NCI-H1105 treated with DMSO at 0.1 percent for 48 hours (cell line): Measurements from ENCODE around the gene GTF2F2.

Experiments used
- DNase-seq: peaks from one replicate; lab custom pipeline; 2025; lab: John Stamatoyannopoulos, UW

Gene GTF2F2

GRCh38 chr13:45122941-45123340 lies 2.6 kb downstream of the GTF2F2 start:
- no peak for DNase-seq

- DNase-seq = no peak
These were observed 12.2 kb downstream of the GTF2F2 start for GRCh38 chr13:45132369-45133064.

DNA sequence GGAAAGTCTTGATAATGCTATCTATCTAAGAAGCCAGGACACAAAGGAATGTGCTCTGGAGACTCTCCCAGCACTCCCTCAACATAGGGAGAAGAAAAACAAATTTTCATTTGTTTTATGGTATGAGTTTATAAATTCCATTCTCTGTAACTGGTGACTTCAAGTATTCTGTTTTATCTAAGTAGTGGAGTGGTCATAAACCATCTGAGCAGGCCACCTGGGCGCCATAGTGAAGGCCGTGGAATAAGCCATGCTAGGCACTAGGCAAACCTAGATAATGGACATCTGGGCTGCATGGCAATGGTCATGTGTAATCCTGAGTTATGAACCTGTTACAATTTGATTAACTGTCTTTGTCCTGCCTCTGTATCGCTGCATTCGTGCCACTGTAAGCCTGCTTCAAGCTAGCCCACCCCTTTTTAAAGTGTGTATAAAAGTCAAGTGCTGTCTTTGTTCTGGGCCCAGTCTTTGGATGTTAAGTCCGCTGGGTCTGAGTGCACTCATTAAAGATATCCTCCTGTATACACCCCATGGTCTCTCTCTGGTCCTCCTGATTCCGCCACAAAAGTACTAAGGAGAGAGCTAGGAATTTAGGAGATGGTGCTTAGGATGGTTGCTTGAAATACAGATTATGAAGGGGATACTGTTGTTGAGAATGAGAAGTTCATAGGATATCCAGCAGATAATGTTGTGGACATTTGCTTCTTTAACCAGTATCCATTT lies 13.2 kb downstream of the GTF2F2 start:
- no peak for DNase-seq

DNA sequence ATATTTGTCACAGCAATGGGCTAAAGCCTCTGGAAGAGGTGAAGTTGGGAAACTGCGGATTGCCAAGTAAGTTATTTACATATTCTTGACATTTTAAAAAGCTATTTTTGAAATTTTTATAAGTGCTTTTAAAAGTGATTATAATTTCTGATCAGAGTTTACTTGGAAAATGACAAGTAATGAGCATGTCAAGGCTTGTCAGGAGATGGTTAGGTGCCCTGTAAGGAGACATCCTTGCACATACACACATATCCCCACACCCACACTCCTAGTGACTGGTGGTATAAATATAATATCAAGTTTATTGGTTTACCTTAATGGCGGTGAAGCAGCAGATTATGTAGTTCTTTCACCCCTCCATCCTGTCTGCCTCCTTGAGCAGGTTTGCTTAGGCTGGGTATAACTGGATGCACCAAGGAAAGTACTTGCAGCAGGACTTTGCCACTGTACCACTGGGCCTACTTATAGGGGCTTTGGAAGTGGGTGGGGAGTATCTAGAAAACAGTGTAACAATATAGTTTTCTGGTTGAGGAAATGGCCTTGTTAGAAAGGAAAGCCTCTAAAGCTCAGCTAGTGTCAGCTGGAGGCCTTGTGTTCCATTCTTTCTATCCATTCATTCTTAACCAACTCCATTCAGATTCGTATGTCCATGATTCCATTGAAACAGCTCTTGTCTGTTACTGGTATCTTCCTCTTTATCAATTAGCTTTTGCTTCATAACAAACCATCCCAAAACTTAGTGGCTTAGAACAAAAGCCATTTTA lies 16.6 kb downstream of the GTF2F2 start:
- no peak for DNase-seq

DNA sequence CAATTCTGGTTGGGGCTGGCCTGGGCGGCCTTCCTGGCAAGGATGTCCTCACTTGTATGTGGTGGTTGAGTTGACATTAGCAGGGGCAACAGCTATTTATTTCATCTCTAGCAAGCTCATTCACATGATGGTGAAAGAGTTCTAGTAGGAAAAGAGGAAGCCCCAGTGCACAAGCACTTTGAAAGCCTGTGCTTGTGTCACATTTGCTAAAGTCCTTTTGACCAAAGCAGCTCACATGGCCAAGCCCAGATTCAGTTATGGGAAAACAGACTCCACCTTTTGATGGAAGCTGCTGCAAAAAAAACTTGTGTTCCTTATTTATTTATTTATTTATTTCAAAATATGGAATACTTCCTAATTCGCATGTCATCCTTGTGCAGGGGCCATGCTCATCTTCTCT lies 17.2 kb downstream of the GTF2F2 start:
- no peak for DNase-seq

DNA sequence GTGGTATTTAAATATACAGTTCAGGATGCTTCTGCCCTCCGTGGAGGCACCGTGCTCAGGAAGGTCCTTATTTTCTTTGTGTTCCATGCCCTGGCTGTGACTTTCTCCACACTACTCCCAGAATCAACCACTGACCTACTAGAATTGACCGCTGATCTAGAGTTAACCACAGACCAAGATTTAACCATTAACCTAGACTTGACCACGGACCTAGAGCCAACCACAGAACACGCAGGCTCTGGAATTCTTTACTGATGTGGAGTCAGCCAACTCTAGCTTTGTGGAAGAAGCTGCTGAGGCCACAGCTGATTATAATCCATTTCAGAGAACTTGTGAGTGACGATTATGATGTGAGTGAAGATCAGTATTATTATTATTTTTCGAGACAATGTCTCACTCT lies 18.0 kb downstream of the GTF2F2 start:
- no peak for DNase-seq

- no peak for DNase-seq
These were observed 21.1 kb downstream of the GTF2F2 start for GRCh38 chr13:45141369-45141768.

- DNase-seq = no peak
These were observed 22.4 kb downstream of the GTF2F2 start for GRCh38 chr13:45142440-45143345.

- DNase-seq = no peak
These were observed 23.0 kb downstream of the GTF2F2 start for GRCh38 chr13:45143346-45143751.

- DNase-seq = no peak
These were observed 29.7 kb downstream of the GTF2F2 start for GRCh38 chr13:45149964-45150363.

GRCh38 chr13:45156565-45157361 lies 36.5 kb downstream of the GTF2F2 start:
- no peak for DNase-seq

GRCh38 chr13:45162194-45162593 lies 41.9 kb downstream of the GTF2F2 start:
- no peak for DNase-seq

DNA sequence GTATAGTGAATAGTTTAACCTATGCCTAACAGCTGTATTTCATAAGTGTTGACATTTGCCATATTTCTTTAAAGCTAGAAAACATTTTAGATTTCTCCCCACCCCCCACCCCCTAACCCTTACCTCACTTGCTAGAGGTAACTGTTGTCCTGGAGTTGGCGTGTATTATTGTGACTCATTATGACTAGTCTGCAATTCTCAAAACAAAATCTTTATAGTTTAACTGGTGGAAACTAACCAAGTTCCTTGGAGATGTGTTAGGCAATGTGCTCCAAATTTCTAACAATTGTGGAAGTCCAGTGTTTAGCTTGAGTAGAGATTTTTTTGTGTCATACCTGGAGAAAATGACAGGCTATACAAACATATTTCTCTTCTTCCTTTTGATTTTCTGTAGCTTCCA lies 42.5 kb downstream of the GTF2F2 start:
- DNase-seq = no peak

- DNase-seq = no peak
These were observed 46.5 kb downstream of the GTF2F2 start for GRCh38 chr13:45166858-45167257.

GRCh38 chr13:45167611-45168554 lies 47.6 kb downstream of the GTF2F2 start:
- no peak for DNase-seq

DNA sequence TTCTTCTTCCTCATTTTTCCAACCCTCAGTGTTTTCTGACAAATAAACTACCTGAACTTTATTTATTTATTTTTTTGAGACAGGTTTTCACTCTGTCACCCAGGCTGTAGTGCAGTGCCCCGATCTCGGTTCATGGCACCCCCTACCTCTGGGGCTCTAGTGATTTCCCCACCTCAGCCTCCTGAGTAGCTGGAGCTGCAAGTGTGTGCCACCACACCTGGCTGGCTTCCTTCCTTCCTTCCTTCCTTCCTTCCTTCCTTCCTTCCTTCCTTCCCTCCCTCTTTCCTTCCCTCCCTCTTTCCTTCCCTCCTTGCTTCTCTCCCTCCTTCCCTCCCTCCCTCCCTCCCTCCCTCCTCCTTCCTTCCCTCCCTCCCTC lies 48.2 kb downstream of the GTF2F2 start:
- DNase-seq = no peak

DNA sequence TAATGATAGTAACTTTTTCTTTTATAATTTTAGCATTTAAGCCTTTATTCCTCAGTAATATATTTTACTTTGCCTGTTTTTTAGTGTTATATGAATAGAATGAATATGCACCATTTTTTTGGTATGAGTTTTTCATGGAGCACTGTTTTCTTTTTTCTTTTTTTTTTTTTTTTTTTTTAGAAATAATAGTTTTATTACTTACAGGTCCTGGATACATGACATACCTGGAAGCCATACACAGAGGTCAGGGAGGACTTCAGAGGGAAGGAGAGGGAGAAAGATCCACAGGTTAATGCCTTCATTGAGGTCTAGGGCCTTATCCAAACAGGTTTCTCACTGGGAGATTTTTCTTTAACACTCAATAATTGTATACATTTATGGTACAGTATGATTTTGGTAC lies 54.2 kb downstream of the GTF2F2 start:
- DNase-seq = no peak

GRCh38 chr13:45178349-45179162 lies 58.2 kb downstream of the GTF2F2 start:
- no peak for DNase-seq

DNA sequence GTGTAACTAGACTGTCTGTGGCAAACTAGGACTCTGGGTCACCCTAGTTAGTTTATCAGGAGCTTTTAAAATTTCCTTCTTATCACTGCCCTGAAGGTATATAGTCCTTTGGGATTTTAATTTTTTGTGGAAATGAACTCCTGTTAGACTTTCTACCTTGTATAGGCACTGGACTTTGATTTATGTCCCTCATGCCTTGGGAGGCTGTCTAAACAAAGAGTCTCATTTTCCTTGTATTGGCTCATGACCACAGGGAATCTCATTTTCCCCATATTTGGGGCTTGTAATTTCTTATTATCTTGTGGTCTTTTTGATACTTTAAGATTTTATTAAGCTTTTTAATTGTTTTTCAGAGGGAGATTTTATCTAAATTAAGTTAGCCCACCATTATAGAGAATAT lies 59.1 kb downstream of the GTF2F2 start:
- no peak for DNase-seq
